Measurements from ENCODE around the gene KRT85.

DNA sequence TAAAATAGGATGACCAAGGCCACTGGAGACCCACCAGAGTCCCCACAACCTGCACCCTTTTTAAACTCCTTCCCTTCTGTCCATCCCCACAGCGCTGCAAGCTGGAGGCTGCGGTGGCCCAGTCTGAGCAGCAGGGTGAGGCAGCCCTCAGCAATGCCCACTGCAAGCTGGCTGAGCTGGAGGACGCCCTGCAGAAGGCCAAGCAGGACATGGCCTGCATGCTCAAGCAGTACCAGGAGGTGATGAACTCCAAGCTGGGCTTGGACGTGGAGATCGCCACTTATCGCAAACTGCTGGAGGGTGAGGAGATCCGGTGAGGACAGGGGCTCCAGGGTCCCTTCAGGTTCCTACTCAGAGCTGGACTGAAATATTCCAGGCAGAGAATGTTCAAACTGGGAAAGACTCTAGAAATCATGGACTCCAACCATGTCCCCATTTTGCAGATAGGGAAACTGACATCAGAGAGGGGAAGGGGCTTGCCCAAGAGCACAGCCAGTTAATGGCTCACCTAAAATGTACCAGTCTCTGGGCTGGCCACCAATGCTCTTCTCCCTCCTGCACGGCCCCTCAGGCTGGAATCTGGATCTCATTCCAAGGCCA, 17.2 kb downstream of the KRT85 start:
- TF ChIP-seq, protein P1, sequence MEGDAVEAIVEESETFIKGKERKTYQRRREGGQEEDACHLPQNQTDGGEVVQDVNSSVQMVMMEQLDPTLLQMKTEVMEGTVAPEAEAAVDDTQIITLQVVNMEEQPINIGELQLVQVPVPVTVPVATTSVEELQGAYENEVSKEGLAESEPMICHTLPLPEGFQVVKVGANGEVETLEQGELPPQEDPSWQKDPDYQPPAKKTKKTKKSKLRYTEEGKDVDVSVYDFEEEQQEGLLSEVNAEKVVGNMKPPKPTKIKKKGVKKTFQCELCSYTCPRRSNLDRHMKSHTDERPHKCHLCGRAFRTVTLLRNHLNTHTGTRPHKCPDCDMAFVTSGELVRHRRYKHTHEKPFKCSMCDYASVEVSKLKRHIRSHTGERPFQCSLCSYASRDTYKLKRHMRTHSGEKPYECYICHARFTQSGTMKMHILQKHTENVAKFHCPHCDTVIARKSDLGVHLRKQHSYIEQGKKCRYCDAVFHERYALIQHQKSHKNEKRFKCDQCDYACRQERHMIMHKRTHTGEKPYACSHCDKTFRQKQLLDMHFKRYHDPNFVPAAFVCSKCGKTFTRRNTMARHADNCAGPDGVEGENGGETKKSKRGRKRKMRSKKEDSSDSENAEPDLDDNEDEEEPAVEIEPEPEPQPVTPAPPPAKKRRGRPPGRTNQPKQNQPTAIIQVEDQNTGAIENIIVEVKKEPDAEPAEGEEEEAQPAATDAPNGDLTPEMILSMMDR (conservative IDR thresholded peaks at IDR 0.05; ENCODE audit: low read depth, low read length): no peak
- TF ChIP-seq EZH2 (IDR thresholded peaks at IDR 0.05; ENCODE audit: borderline replicate concordance, low read depth, low read length, poor library complexity, severe bottlenecking): no peak

All from A673 (cell line).